ENCODE results near the gene TOR4A.

GRCh38 chr9:137298401-137299202, 21.1 kb downstream of the TOR4A start:
- no peak for TF ChIP-seq CTCF (IDR thresholded peaks at IDR 0.05)
- TF ChIP-seq POLR2AphosphoS5 (IDR thresholded peaks at IDR 0.05) = peak; percentile 12

Data from prostate gland (tissue), 2 donors.